Breast epithelium (tissue), 3 donors: Measurements from ENCODE around the gene KLHL12.

Experiments used
- CTCF ChIP-seq, 3 donors: fragments of 450-650 bp; IDR thresholded peaks; one replicate each; pipeline ENCODE4 v1.5.1; 2016 to 2017; ENCODE audit warnings: antibody characterized with exemption in 3 of 3, mild to moderate bottlenecking in 3 of 3, moderate library complexity in 3 of 3
- POLR2A ChIP-seq: fragments of 450-650 bp; IDR thresholded peaks from one replicate; pipeline ENCODE4 v1.6.1; 2016; ENCODE audit warnings: antibody characterized with exemption, mild to moderate bottlenecking, moderate library complexity

GRCh38 chr1:202871367-202871766 lies 55.7 kb downstream of the KLHL12 start:
- TF ChIP-seq CTCF (IDR thresholded peaks at IDR 0.05) = no peak
- TF ChIP-seq POLR2A = no peak
